HepG2 (cell line): ENCODE measurements around the gene CHADL. TPM values are rescaled to one million over a fixed set of nuclear protein-coding genes. Genes with fewer than 3 reads are reported as not detected.

ENCODE experiments used
- HMG20A ChIP-seq: IDR thresholded peaks from 2 replicates; pipeline ENCODE4 v1.6.1; 2016; ENCODE audit warnings: borderline replicate concordance
- NFRKB ChIP-seq: fragments of 450-650 bp; IDR thresholded peaks from 2 replicates; pipeline ENCODE4 v1.6.1; 2017
- PCBP2 ChIP-seq: fragments of 200-400 bp; formaldehyde crosslinking; optimal IDR thresholded peaks from 2 replicates; pipeline ENCODE3; 2018; ENCODE audit warnings: low read length, low read depth; ENCODE audit not compliant: poor library complexity, severe bottlenecking
- TARDBP ChIP-seq: sonication (generic); formaldehyde crosslinking; IDR thresholded peaks from 2 replicates; pipeline ENCODE4 v1.8.0; 2022; ENCODE audit warnings: mild to moderate bottlenecking, missing genetic modification reagents
- ZFAT ChIP-seq: sonication (generic); formaldehyde crosslinking; conservative IDR thresholded peaks from 2 replicates; pipeline ENCODE4 v1.8.1; 2023; ENCODE audit warnings: missing genetic modification reagents, inconsistent platforms
- ZFP1 ChIP-seq: IDR thresholded peaks from 2 replicates; pipeline ENCODE4 v1.6.1; 2016
- ZNF333 ChIP-seq: sonication (generic); formaldehyde crosslinking; IDR thresholded peaks from 2 replicates; pipeline ENCODE4 v1.4.0; 2020; ENCODE audit warnings: mild to moderate bottlenecking, missing genetic modification reagents, borderline replicate concordance
- ZNF558 ChIP-seq: sonication (generic); formaldehyde crosslinking; IDR thresholded peaks from 2 replicates; pipeline ENCODE4 v1.9.0; 2022; ENCODE audit warnings: mild to moderate bottlenecking, missing genetic modification reagents, borderline replicate concordance
- polyA plus RNA-seq, 8 experiments: library from polyadenylated mRNA; depleted of rRNA in 3 of 8; stranded (reverse) in 7 of 8; unstranded in 1 of 8; fragments of >200 nt; fragmentation: Illumina TruSeq in 4 of 8; extraction: Trizol in 4 of 8; gene quantifications; 2 replicates each; pipeline versions ENCODE4 v1.2.1 to v1.2.3, GENCODE V29; 2011 to 2016; ENCODE audit warnings: low read depth in 4 of 8, missing spikeins in 1 of 8, mixed read lengths in 1 of 8; ENCODE audit not compliant: insufficient read depth in 1 of 8
- total RNA-seq, 5 experiments: library from RNA; depleted of rRNA; stranded (reverse); fragments of >200 nt; fragmentation: Illumina TruSeq; extraction: Trizol; gene quantifications; 2 replicates each; pipeline ENCODE4 v1.2.3, GENCODE V29; 2016; ENCODE audit warnings: low read depth in 1 of 5
- TF ChIP-seq, protein P1 (sequence below): sonication (generic); formaldehyde crosslinking; IDR thresholded peaks from 2 replicates; pipeline ENCODE4 v1.5.1; 2020; ENCODE audit warnings: missing genetic modification reagents, mild to moderate bottlenecking, borderline replicate concordance
- TF ChIP-seq, protein P2 (sequence below): sonication (generic); formaldehyde crosslinking; IDR thresholded peaks from 2 replicates; pipeline ENCODE4 v1.4.0; 2020; ENCODE audit warnings: missing genetic modification reagents
- TF ChIP-seq, protein P3 (sequence below): sonication (generic); formaldehyde crosslinking; IDR thresholded peaks from 2 replicates; pipeline ENCODE4 v1.5.0; 2020; ENCODE audit warnings: missing genetic modification reagents, mild to moderate bottlenecking, borderline replicate concordance
- TF ChIP-seq, protein P4 (sequence below): sonication (generic); formaldehyde crosslinking; IDR thresholded peaks from 2 replicates; pipeline ENCODE4 v1.4.0; 2020; ENCODE audit warnings: mild to moderate bottlenecking, missing genetic modification reagents
- TF ChIP-seq, protein P5 (sequence below): sonication (generic); formaldehyde crosslinking; IDR thresholded peaks from 2 replicates; pipeline ENCODE4 v1.9.0; 2021; ENCODE audit warnings: mild to moderate bottlenecking, missing genetic modification reagents

Gene CHADL
- total and polyA plus RNA-seq, 2 of the 13 experiments (the other 11 are each of a cell fraction or from before 2014, with no cell fraction given) = 2.8 to 8.1 TPM

DNA sequence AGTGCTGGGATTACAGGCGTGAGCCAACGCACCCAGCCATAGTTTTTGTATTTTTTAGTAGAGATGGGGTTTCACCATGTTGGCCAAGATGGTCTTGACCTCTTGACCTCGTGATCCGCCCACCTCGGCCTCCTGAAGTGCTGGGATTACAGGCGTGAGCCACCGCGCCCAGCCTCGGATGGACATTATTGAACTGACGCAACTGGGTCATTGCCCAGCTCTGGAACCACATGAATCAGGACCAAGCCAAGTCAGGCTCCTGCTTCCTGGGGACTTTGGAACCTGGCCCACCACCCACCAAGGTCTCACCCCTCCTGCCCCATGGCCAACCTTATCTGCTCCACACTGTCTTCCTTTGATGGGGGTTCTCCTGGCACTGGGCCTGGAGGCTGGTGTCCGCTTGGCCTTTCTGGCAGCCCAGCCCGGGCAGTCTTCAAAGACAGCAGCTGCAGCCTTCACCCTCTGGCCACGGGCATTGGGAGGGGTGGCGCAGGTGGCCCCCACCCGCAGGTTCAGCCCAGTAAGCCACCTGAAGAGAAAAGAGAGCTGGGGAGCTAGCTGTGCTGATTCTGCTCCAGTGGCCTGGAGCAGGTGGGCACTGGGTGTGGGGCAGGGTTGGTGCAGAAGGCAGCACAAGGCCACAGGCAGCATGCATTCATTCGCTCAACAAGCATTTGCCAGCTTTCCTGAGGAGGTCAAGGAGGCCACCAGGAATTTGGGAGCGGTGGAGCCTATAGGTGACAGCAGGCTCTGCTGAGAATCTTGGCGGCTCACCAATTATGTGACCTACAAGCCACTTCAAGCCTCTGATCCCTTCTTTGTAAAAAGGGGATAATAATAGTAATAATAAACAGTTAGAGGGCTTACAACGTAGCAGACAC, 5.7 kb downstream of the CHADL start (continued):
- TF ChIP-seq, protein P1, sequence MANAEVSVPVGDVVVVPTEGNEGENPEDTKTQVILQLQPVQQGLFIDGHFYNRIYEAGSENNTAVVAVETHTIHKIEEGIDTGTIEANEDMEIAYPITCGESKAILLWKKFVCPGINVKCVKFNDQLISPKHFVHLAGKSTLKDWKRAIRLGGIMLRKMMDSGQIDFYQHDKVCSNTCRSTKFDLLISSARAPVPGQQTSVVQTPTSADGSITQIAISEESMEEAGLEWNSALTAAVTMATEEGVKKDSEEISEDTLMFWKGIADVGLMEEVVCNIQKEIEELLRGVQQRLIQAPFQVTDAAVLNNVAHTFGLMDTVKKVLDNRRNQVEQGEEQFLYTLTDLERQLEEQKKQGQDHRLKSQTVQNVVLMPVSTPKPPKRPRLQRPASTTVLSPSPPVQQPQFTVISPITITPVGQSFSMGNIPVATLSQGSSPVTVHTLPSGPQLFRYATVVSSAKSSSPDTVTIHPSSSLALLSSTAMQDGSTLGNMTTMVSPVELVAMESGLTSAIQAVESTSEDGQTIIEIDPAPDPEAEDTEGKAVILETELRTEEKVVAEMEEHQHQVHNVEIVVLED (CRISPR knock-in tag) = no peak
- no peak for TF ChIP-seq PCBP2
- TF ChIP-seq, protein P2, sequence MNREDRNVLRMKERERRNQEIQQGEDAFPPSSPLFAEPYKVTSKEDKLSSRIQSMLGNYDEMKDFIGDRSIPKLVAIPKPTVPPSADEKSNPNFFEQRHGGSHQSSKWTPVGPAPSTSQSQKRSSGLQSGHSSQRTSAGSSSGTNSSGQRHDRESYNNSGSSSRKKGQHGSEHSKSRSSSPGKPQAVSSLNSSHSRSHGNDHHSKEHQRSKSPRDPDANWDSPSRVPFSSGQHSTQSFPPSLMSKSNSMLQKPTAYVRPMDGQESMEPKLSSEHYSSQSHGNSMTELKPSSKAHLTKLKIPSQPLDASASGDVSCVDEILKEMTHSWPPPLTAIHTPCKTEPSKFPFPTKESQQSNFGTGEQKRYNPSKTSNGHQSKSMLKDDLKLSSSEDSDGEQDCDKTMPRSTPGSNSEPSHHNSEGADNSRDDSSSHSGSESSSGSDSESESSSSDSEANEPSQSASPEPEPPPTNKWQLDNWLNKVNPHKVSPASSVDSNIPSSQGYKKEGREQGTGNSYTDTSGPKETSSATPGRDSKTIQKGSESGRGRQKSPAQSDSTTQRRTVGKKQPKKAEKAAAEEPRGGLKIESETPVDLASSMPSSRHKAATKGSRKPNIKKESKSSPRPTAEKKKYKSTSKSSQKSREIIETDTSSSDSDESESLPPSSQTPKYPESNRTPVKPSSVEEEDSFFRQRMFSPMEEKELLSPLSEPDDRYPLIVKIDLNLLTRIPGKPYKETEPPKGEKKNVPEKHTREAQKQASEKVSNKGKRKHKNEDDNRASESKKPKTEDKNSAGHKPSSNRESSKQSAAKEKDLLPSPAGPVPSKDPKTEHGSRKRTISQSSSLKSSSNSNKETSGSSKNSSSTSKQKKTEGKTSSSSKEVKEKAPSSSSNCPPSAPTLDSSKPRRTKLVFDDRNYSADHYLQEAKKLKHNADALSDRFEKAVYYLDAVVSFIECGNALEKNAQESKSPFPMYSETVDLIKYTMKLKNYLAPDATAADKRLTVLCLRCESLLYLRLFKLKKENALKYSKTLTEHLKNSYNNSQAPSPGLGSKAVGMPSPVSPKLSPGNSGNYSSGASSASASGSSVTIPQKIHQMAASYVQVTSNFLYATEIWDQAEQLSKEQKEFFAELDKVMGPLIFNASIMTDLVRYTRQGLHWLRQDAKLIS (CRISPR knock-in tag) = no peak
- TF ChIP-seq TARDBP (CRISPR knock-in tag) = 0 out of 2 replicates have a peak, but pooled peaks have one; percentile 37
- TF ChIP-seq, protein P3, sequence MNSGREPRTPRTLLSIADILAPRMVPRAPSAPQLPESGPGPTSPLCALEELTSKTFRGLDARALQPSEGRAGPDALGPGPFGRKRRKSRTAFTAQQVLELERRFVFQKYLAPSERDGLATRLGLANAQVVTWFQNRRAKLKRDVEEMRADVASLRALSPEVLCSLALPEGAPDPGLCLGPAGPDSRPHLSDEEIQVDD (CRISPR knock-in tag) = no peak
- peak; percentile 62; the same call in 1 of the 2 replicates for TF ChIP-seq ZFP1 (CRISPR knock-in tag)
- TF ChIP-seq ZNF333 = no peak
- no peak for TF ChIP-seq NFRKB
- TF ChIP-seq ZNF558 (CRISPR knock-in tag) = no peak
- peak; percentile 86; the same call in 1 of the 2 replicates for TF ChIP-seq HMG20A
- TF ChIP-seq, protein P4, sequence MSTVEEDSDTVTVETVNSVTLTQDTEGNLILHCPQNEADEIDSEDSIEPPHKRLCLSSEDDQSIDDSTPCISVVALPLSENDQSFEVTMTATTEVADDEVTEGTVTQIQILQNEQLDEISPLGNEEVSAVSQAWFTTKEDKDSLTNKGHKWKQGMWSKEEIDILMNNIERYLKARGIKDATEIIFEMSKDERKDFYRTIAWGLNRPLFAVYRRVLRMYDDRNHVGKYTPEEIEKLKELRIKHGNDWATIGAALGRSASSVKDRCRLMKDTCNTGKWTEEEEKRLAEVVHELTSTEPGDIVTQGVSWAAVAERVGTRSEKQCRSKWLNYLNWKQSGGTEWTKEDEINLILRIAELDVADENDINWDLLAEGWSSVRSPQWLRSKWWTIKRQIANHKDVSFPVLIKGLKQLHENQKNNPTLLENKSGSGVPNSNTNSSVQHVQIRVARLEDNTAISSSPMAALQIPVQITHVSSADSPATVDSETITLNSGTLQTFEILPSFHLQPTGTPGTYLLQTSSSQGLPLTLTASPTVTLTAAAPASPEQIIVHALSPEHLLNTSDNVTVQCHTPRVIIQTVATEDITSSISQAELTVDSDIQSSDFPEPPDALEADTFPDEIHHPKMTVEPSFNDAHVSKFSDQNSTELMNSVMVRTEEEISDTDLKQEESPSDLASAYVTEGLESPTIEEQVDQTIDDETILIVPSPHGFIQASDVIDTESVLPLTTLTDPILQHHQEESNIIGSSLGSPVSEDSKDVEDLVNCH (CRISPR knock-in tag) = no peak
- no peak for TF ChIP-seq ZFAT
- TF ChIP-seq, protein P5, sequence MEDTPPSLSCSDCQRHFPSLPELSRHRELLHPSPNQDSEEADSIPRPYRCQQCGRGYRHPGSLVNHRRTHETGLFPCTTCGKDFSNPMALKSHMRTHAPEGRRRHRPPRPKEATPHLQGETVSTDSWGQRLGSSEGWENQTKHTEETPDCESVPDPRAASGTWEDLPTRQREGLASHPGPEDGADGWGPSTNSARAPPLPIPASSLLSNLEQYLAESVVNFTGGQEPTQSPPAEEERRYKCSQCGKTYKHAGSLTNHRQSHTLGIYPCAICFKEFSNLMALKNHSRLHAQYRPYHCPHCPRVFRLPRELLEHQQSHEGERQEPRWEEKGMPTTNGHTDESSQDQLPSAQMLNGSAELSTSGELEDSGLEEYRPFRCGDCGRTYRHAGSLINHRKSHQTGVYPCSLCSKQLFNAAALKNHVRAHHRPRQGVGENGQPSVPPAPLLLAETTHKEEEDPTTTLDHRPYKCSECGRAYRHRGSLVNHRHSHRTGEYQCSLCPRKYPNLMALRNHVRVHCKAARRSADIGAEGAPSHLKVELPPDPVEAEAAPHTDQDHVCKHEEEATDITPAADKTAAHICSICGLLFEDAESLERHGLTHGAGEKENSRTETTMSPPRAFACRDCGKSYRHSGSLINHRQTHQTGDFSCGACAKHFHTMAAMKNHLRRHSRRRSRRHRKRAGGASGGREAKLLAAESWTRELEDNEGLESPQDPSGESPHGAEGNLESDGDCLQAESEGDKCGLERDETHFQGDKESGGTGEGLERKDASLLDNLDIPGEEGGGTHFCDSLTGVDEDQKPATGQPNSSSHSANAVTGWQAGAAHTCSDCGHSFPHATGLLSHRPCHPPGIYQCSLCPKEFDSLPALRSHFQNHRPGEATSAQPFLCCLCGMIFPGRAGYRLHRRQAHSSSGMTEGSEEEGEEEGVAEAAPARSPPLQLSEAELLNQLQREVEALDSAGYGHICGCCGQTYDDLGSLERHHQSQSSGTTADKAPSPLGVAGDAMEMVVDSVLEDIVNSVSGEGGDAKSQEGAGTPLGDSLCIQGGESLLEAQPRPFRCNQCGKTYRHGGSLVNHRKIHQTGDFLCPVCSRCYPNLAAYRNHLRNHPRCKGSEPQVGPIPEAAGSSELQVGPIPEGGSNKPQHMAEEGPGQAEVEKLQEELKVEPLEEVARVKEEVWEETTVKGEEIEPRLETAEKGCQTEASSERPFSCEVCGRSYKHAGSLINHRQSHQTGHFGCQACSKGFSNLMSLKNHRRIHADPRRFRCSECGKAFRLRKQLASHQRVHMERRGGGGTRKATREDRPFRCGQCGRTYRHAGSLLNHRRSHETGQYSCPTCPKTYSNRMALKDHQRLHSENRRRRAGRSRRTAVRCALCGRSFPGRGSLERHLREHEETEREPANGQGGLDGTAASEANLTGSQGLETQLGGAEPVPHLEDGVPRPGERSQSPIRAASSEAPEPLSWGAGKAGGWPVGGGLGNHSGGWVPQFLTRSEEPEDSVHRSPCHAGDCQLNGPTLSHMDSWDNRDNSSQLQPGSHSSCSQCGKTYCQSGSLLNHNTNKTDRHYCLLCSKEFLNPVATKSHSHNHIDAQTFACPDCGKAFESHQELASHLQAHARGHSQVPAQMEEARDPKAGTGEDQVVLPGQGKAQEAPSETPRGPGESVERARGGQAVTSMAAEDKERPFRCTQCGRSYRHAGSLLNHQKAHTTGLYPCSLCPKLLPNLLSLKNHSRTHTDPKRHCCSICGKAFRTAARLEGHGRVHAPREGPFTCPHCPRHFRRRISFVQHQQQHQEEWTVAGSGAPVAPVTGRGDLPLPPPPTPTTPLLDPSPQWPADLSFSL (CRISPR knock-in tag) = no peak
